ENCODE results near the gene ARHGAP33. TPM values are rescaled to one million over a fixed set of nuclear protein-coding genes. Genes with fewer than 3 reads are reported as not detected.

ARHGAP33 gene
- total RNA-seq, 4 donors from 2014 or later: 3.1 to 22.6 (median 5.5) TPM

GRCh38 chr19:35740423-35741202, 34.8 kb upstream of the ARHGAP33 start:
- Histone ChIP-seq H3K9me3 (no peaks in the 10 kb centered on the region), H3K4me1 (peaks cover 0 to 48% (median 15%) of the 10 kb centered on the region in 3 donors), H3K27ac (peak overlapping the region; percentile 54 to 91 (median 87)), H3K36me3 (peaks cover 0 to 53% of the 10 kb centered on the region in 2 donors), H3K4me3 (peak overlapping the region; percentile 39 to 60), H3K27me3 (no peaks in the 10 kb centered on the region)
- peak; percentile 88 for ATAC-seq
- 0 to 1% methylated on average over 2 to 13 of the region's 63 CpGs for WGBS, 2 donors (ENCODE audit: low coverage in 1 of 2)
- TF ChIP-seq, protein P1, sequence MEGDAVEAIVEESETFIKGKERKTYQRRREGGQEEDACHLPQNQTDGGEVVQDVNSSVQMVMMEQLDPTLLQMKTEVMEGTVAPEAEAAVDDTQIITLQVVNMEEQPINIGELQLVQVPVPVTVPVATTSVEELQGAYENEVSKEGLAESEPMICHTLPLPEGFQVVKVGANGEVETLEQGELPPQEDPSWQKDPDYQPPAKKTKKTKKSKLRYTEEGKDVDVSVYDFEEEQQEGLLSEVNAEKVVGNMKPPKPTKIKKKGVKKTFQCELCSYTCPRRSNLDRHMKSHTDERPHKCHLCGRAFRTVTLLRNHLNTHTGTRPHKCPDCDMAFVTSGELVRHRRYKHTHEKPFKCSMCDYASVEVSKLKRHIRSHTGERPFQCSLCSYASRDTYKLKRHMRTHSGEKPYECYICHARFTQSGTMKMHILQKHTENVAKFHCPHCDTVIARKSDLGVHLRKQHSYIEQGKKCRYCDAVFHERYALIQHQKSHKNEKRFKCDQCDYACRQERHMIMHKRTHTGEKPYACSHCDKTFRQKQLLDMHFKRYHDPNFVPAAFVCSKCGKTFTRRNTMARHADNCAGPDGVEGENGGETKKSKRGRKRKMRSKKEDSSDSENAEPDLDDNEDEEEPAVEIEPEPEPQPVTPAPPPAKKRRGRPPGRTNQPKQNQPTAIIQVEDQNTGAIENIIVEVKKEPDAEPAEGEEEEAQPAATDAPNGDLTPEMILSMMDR (IDR thresholded peaks at IDR 0.05): peak in 2 of 4 experiments; percentile 29 to 38
- no peak for TF ChIP-seq EP300 (IDR thresholded peaks at IDR 0.05)
- TF ChIP-seq POLR2A (IDR thresholded peaks at IDR 0.05): peak; percentile 31 to 39
- TF ChIP-seq POLR2AphosphoS5 (IDR thresholded peaks at IDR 0.05): peak; percentile 90

DNA sequence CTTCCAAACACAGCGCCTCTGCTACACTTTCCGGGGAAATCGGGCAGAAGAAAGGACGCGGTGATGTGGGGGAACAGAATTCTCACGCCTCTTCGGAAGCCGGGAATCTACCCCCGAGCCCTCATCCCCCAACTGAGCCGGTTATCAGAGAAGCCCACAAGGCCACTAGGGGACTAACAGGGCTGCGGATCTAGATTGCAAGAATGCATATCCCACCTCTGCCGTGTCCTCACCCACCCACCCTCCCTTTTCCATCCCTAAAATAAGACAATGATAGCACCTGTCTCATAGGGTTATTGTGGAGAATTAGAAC, 34.2 kb upstream of the ARHGAP33 start:
- ATAC-seq: no peak
- Histone ChIP-seq H3K4me3 (peak overlapping the region; percentile 39 to 60), H3K27me3 (no peaks in the 10 kb centered on the region), H3K4me1 (peaks cover 0 to 53% (median 19%) of the 10 kb centered on the region in 3 donors), H3K9me3 (no peaks in the 10 kb centered on the region), H3K36me3 (peaks cover 0 to 47% of the 10 kb centered on the region in 2 donors), H3K27ac (peak overlapping the region; percentile 54 to 91 (median 87))
- WGBS, 2 donors (ENCODE audit: low coverage in 1 of 2): 20% methylated on average over 1 of the region's 12 CpGs; no CpG with 5 or more reads in 1 of the 2 donors
- TF ChIP-seq POLR2AphosphoS5 (IDR thresholded peaks at IDR 0.05): no peak
- TF ChIP-seq, protein P1 (IDR thresholded peaks at IDR 0.05): no peak
- no peak for TF ChIP-seq EP300 (IDR thresholded peaks at IDR 0.05)
- TF ChIP-seq POLR2A (IDR thresholded peaks at IDR 0.05): no peak

DNA sequence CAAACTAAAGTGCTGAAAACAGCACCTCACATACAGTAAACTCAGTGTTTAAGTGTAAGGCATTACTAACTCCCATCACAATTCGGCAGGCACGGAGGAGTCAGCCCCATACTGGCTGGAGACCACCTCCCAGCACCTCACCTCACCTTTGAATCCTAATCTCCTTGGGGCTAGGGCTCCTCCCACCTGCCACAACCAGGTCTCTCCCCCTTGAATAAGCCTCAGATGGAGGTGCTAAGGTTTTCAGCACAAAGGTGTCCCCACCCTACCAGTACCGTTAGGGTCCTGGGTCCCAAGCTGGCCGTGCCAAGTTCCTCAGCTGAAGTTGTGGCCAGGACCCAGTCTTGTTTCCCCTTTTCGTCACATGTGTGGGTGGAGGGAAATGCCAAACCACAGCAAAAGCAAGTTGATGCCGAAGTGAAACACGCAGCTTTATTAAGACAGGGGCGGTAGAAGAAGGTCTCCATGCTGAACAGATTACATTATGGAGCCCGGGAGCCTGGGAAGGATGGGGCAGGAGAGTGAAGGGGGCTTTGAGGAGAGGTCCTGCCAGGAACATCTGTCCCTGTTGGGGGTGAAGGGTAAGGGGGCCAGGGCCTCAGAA, 33.1 kb upstream of the ARHGAP33 start, which contains the start of gene IGFLR1:
TSS of gene IGFLR1 (minus strand) at position 332 of the 604 bp plus-strand sequence. CDS start 1,272 bp downstream, outside the sequence.
- TF ChIP-seq POLR2A (IDR thresholded peaks at IDR 0.05): no peak
- no peak for TF ChIP-seq POLR2AphosphoS5 (IDR thresholded peaks at IDR 0.05)
- no peak for TF ChIP-seq EP300 (IDR thresholded peaks at IDR 0.05)
- TF ChIP-seq, protein P1 (IDR thresholded peaks at IDR 0.05): no peak
- ATAC-seq: no peak
- peaks cover 0 to 63% (median 24%) of the 10 kb centered on the region in 3 donors for H3K4me1 ChIP-seq
- no peaks in the 10 kb centered on the region for H3K9me3 ChIP-seq
- peaks cover 0 to 40% of the 10 kb centered on the region in 2 donors for H3K36me3 ChIP-seq
- H3K27me3 ChIP-seq: no peaks in the 10 kb centered on the region
- 65 to 79% methylated on average over 2 to 6 of the region's 9 CpGs for WGBS, 2 donors (ENCODE audit: low coverage in 1 of 2)
- peak within 1 kb of the TSS in 1 of 2 donors; percentile 60 for H3K4me3 ChIP-seq
- peak within 1 kb of the TSS; percentile 54 to 91 (median 87) for H3K27ac ChIP-seq

GRCh38 chr19:35743640-35744429, 31.5 kb upstream of the ARHGAP33 start:
- peaks cover 0 to 24% of the 10 kb centered on the region in 2 donors for H3K36me3 ChIP-seq
- H3K27ac ChIP-seq: peak overlapping the region in 3 of 4 donors; percentile 100
- no peaks in the 10 kb centered on the region for H3K27me3 ChIP-seq
- 87 to 91% methylated on average over 4 to 5 of the region's 19 CpGs for WGBS, 2 donors (ENCODE audit: low coverage in 1 of 2)
- H3K4me3 ChIP-seq: peak overlapping the region in 1 of 2 donors; percentile 86
- no peaks in the 10 kb centered on the region for H3K9me3 ChIP-seq
- no peak for TF ChIP-seq EP300 (IDR thresholded peaks at IDR 0.05)
- no peak for TF ChIP-seq POLR2A (IDR thresholded peaks at IDR 0.05)
- no peak for TF ChIP-seq POLR2AphosphoS5 (IDR thresholded peaks at IDR 0.05)
- TF ChIP-seq, protein P1 (IDR thresholded peaks at IDR 0.05): no peak
- H3K4me1 ChIP-seq: peaks cover 0 to 74% (median 24%) of the 10 kb centered on the region in 3 donors
- no peak for ATAC-seq
